T-helper 1 cell treated with Interleukin-12 subunit alpha and Interleukin-12 subunit beta and Interleukin-4 antibody, amounts not matched to agents 30 μg/mL and 1 μg/mL, for 36 hours (primary cell): ENCODE measurements around the gene TUBA1C.
A peak's percentile ranks its signal among the peaks of the same experiment; 100 is the strongest.
"Not testable (repeated sequence)": the region's sequence is repeated elsewhere in the genome, so short reads cannot be mapped to it uniquely, and the experiment has no call there.

ENCODE experiments used
- H3K27ac Mint-ChIP-seq: one replicate; pipeline ENCODE4 v1.8.0; 2021; ENCODE audit warnings: mild to moderate bottlenecking, mixed read lengths
- H3K27me3 Mint-ChIP-seq: one replicate; pipeline ENCODE4 v1.8.0; 2021; ENCODE audit warnings: low read depth, mixed read lengths
- H3K36me3 Mint-ChIP-seq: one replicate; pipeline ENCODE4 v1.8.0; 2021; ENCODE audit warnings: low read depth, mixed read lengths
- H3K4me1 Mint-ChIP-seq: one replicate; pipeline ENCODE4 v1.8.0; 2021; ENCODE audit warnings: low read depth, mixed read lengths
- H3K4me3 Mint-ChIP-seq: one replicate; pipeline ENCODE4 v1.8.0; 2021; ENCODE audit warnings: mild to moderate bottlenecking, moderate library complexity, mixed read lengths
- H3K9me3 Mint-ChIP-seq: one replicate; pipeline ENCODE4 v1.8.0; 2021; ENCODE audit warnings: mixed read lengths

TUBA1C gene

GRCh38 chr12:49304161-49304560 lies 39.3 kb downstream of the TUBA1C start:
- Mint-ChIP-seq H3K27ac (no peak overlapping the region), H3K4me3 (no peak overlapping the region), H3K36me3 (no peaks in the 10 kb centered on the region), H3K9me3 (no peaks in the 10 kb centered on the region), H3K27me3 (peaks cover 37% of the 10 kb centered on the region), H3K4me1 (peaks cover 4% of the 10 kb centered on the region)

DNA sequence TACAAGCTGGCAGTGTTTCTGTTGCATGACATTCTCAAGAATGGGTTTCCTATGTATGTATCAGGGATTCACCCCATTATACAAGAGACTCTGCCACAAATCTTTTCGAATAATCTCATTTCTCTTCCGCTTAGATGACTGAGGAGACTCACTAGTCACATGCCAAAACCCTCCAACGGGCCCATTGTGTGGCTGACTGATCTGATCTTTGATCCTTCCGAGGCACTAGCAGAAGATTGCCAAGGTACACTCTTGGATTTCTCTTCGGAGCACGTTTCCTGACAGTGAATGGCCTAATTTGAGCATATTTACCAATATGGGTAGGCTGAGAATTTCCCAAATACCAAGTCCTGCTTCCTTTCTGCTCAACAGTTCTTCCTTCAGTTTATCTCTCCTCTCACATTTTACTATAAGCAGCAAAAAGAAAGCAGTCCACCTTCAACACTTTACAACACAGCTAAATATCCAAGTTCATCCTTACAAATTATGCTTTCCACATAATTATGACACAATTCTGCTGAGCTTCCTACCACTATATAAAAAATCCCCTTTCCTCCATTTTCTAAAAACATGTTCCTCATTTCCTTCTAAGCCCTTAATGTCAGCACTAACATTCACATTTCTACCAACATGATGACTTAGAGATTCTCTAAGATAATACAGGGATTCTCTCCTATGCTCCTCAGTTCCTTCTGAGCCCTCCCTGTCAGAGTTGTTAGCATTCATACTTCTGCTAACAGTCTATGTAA lies 41.1 kb downstream of the TUBA1C start:
- Mint-ChIP-seq H3K4me3 (no peak overlapping the region), H3K27me3 (peaks cover 44% of the 10 kb centered on the region)

DNA sequence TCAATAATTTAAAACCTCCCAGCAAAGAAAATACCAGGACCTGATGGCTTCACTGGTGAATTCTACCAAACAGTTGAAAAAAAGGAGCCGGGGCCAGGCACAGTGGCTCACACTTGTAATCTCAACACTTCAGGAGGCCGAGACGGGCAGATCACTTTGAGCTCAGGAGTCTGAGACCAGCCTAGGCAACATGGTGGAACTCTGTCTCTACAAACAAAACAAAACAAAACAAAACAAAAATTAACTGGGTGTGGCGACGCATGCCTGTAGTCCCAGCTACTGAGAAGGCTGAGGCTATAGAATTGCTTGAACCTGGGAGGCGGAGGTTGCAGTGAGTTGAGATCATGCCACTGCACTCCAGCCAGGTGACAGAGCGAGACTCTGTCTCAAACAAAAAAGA lies 44.5 kb downstream of the TUBA1C start:
- no peaks in the 10 kb centered on the region for H3K4me1 Mint-ChIP-seq
- no peaks in the 10 kb centered on the region for H3K9me3 Mint-ChIP-seq
- no peaks in the 10 kb centered on the region for H3K36me3 Mint-ChIP-seq
- H3K27me3 Mint-ChIP-seq = peaks cover 35% of the 10 kb centered on the region
- no peak overlapping the region for H3K27ac Mint-ChIP-seq
- H3K4me3 Mint-ChIP-seq = no peak overlapping the region

More for the DNA sequence above, 41.1 kb downstream of the TUBA1C start:
- Mint-ChIP-seq H3K4me1 (peaks cover 4% of the 10 kb centered on the region), H3K27ac (no peak overlapping the region), H3K36me3 (no peaks in the 10 kb centered on the region), H3K9me3 (no peaks in the 10 kb centered on the region)

- H3K27me3 Mint-ChIP-seq = peaks cover 31% of the 10 kb centered on the region
Observed at GRCh38 chr12:49310451-49311000, 45.6 kb downstream of the TUBA1C start.

GRCh38 chr12:49314811-49315210 lies 49.9 kb downstream of the TUBA1C start:
- no peaks in the 10 kb centered on the region for H3K9me3 Mint-ChIP-seq
- H3K27ac Mint-ChIP-seq = no peak overlapping the region
- H3K4me3 Mint-ChIP-seq = no peak overlapping the region
- H3K27me3 Mint-ChIP-seq = peaks cover 12% of the 10 kb centered on the region
- H3K4me1 Mint-ChIP-seq = no peaks in the 10 kb centered on the region
- no peaks in the 10 kb centered on the region for H3K36me3 Mint-ChIP-seq

More at GRCh38 chr12:49310451-49311000, 45.6 kb downstream of the TUBA1C start:
- not testable (repeated sequence) for H3K36me3 Mint-ChIP-seq, H3K27ac Mint-ChIP-seq, H3K4me3 Mint-ChIP-seq, H3K4me1 Mint-ChIP-seq, H3K9me3 Mint-ChIP-seq

GRCh38 chr12:49317118-49317517 lies 52.2 kb downstream of the TUBA1C start:
- H3K4me1 Mint-ChIP-seq = peaks cover 11% of the 10 kb centered on the region
- H3K27me3 Mint-ChIP-seq, H3K9me3 Mint-ChIP-seq, H3K4me3 Mint-ChIP-seq, H3K36me3 Mint-ChIP-seq, H3K27ac Mint-ChIP-seq: not testable (repeated sequence)

GRCh38 chr12:49320411-49321103 lies 55.7 kb downstream of the TUBA1C start:
- H3K9me3 Mint-ChIP-seq, H3K27me3 Mint-ChIP-seq, H3K36me3 Mint-ChIP-seq: not testable (repeated sequence)
- H3K4me1 Mint-ChIP-seq = peaks cover 25% of the 10 kb centered on the region
- peak overlapping the region; percentile 44 for H3K27ac Mint-ChIP-seq
- H3K4me3 Mint-ChIP-seq = peak overlapping the region; percentile 45

DNA sequence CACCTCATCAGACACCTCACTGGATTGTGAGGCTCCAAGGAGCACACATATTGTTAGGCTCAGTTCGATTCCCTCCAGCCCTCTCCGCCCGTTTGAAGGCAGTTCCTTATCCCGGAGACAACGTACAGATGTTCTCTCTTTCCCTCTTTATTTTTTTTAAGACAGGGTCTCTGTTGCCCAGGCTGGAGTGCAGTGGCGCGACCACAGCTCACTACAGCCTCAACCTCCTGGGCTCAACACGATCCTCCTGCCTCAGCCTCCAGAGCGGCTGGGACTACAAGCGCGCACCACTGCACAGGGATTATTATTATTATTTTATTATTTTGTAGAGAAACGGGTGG lies 57.5 kb downstream of the TUBA1C start:
- no peaks in the 10 kb centered on the region for H3K9me3 Mint-ChIP-seq
- peak overlapping the region; percentile 94 for H3K4me3 Mint-ChIP-seq
- peak overlapping the region; percentile 87 for H3K27ac Mint-ChIP-seq
- H3K36me3 Mint-ChIP-seq = peaks cover 6% of the 10 kb centered on the region
- peaks cover 28% of the 10 kb centered on the region for H3K4me1 Mint-ChIP-seq
- peaks cover 3% of the 10 kb centered on the region for H3K27me3 Mint-ChIP-seq

GRCh38 chr12:49322708-49323523 lies 58.0 kb downstream of the TUBA1C start, which contains the start of gene TROAP:
TSS of gene TROAP (plus strand) at chr12:49323255. CDS start at chr12:49323609, 354 bp downstream.
- peak within 1 kb of the TSS; percentile 94 for H3K4me3 Mint-ChIP-seq
- H3K4me1 Mint-ChIP-seq = peaks cover 28% of the 10 kb centered on the region
- H3K36me3 Mint-ChIP-seq = peaks cover 10% of the 10 kb centered on the region
- peak within 1 kb of the TSS; percentile 87 for H3K27ac Mint-ChIP-seq
- no peaks in the 10 kb centered on the region for H3K9me3 Mint-ChIP-seq
- H3K27me3 Mint-ChIP-seq = peaks cover 3% of the 10 kb centered on the region

DNA sequence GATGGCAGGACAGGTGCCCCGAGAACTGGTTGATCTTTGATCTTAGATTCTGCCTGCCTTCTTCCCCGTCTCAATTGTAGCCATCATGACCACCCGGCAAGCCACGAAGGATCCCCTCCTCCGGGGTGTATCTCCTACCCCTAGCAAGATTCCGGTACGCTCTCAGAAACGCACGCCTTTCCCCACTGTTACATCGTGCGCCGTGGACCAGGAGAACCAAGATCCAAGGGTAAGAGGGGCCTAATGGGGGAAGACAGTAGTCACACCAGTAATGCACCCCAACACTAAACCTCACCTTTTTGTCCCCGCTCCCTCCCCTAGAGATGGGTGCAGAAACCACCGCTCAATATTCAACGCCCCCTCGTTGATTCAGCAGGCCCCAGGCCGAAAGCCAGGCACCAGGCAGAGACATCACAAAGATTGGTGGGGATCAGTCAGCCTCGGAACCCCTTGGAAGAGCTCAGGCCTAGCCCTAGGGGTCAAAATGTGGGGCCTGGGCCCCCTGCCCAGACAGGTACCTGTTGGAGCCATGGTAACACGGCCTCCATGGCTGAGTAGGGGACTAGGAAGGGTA lies 58.7 kb downstream of the TUBA1C start:
- H3K36me3 Mint-ChIP-seq = peaks cover 11% of the 10 kb centered on the region
- H3K9me3 Mint-ChIP-seq = no peaks in the 10 kb centered on the region
- no peaks in the 10 kb centered on the region for H3K27me3 Mint-ChIP-seq
- peaks cover 28% of the 10 kb centered on the region for H3K4me1 Mint-ChIP-seq
- H3K4me3 Mint-ChIP-seq = peak overlapping the region; percentile 94
- H3K27ac Mint-ChIP-seq = peak overlapping the region; percentile 87
